PC-9 (cell line): ENCODE results near the gene SIRPA. TPM values are rescaled to one million over a fixed set of nuclear protein-coding genes. Genes with fewer than 3 reads are reported as not detected.

Source experiments
- BruUV-seq: library from RNA; stranded (reverse); fragments of 400-500 nt; replicated peaks from 2 replicates; lab custom pipeline; 2021; lab: Mats Ljungman, UMichigan
- CTCF ChIA-PET: fragments of 300-600 bp; sonication (Branson Sonifier 250); formaldehyde crosslinking; loops from one replicate; lab custom pipeline; 2022; ENCODE audit warnings: antibody characterized with exemption; lab: Charles Lee
- POLR2A ChIA-PET: fragments of 300-600 bp; sonication (Branson Sonifier 250); formaldehyde crosslinking; loops from one replicate; lab custom pipeline; 2022; ENCODE audit warnings: antibody characterized with exemption; ENCODE audit not compliant: unreplicated experiment; lab: Charles Lee
- DNase-seq, 2 experiments: peaks; one replicate each; pipeline versions ENCODE4 v3.0.0 to v3.0.0-alpha.2; 2015 to 2022; ENCODE audit warnings: mixed read lengths in 1 of 2
- H2AFZ ChIP-seq: fragments of 200-600 bp; sonication (generic); 2 replicates; pipeline ENCODE4 v1.8.1; 2017; ENCODE audit warnings: antibody characterized with exemption
- H3F3A ChIP-seq: fragments of 200-600 bp; sonication (generic); 2 replicates; pipeline ENCODE4 v1.8.1; 2017; ENCODE audit warnings: antibody characterized with exemption, mild to moderate bottlenecking, low read depth; ENCODE audit not compliant: insufficient read depth
- H3K27ac ChIP-seq: fragments of 200-600 bp; sonication (generic); 2 replicates; pipeline ENCODE4 v1.6.1; 2016; ENCODE audit warnings: mixed run types
- H3K27me3 ChIP-seq: fragments of 200-600 bp; sonication (generic); 2 replicates; pipeline ENCODE4 v1.6.1; 2016; ENCODE audit warnings: low read depth, mixed run types; ENCODE audit not compliant: insufficient read depth
- H3K36me3 ChIP-seq: fragments of 200-600 bp; sonication (generic); 2 replicates; pipeline ENCODE4 v1.6.1; 2016; ENCODE audit warnings: low read depth, mixed run types
- H3K4me1 ChIP-seq: fragments of 200-600 bp; sonication (generic); replicated peaks from 2 replicates; pipeline ENCODE4 v1.6.1; 2016; ENCODE audit warnings: mixed run types; ENCODE audit not compliant: insufficient read depth
- H3K4me2 ChIP-seq: fragments of 200-600 bp; sonication (generic); 2 replicates; pipeline ENCODE4 v1.6.1; 2017; ENCODE audit warnings: mixed run types
- H3K4me3 ChIP-seq: fragments of 200-600 bp; sonication (generic); 2 replicates; pipeline ENCODE4 v1.6.1; 2016; ENCODE audit warnings: mixed run types
- H3K79me2 ChIP-seq: fragments of 200-600 bp; sonication (generic); 2 replicates; pipeline ENCODE4 v1.6.1; 2017; ENCODE audit warnings: low read depth, mixed run types
- H3K9me2 ChIP-seq: fragments of 200-600 bp; sonication (generic); 2 replicates; pipeline ENCODE4 v1.8.1; 2017; ENCODE audit warnings: mild to moderate bottlenecking; ENCODE audit not compliant: insufficient read depth
- H3K9me3 ChIP-seq: fragments of 200-600 bp; sonication (generic); 2 replicates; pipeline ENCODE4 v1.8.1; 2016; ENCODE audit warnings: low read depth; ENCODE audit not compliant: insufficient read depth
- H4K20me1 ChIP-seq: fragments of 200-600 bp; sonication (generic); 2 replicates; pipeline ENCODE4 v1.8.1; 2017; ENCODE audit not compliant: insufficient read depth
- CTCF ChIP-seq: fragments of 200-600 bp; sonication (generic); conservative IDR thresholded peaks from 2 replicates; pipeline ENCODE4 v1.6.1; 2017; ENCODE audit warnings: mixed run types, antibody characterized with exemption, mild to moderate bottlenecking, moderate library complexity
- EZH2 ChIP-seq: fragments of 200-600 bp; sonication (generic); IDR thresholded peaks from 2 replicates; pipeline ENCODE4 v1.8.0; 2017; ENCODE audit warnings: antibody characterized with exemption, low read depth
- intact Hi-C: fragments of 100-400 bp; cut with micrococcal nuclease; formaldehyde crosslinking; loops from one replicate; pipeline ENCODE4 v1.10.0; 2022; ENCODE audit not compliant: unreplicated experiment
- total RNA-seq: library from RNA; stranded (reverse); gene quantifications from 2 replicates; pipeline ENCODE4 v1.2.3, GENCODE V29; 2021

The SIRPA gene
- total RNA-seq, 1 experiment from 2014 or later, result 18.4 TPM

- no TSS peak for BruUV-seq
- Histone ChIP-seq H3K4me1 (no peaks in the 10 kb centered on the region), H3K4me2 (no peak overlapping the region), H4K20me1 (no peaks in the 10 kb centered on the region), H3K9me2 (no peaks in the 10 kb centered on the region), H3F3A (no peaks in the 10 kb centered on the region), H3K4me3 (no peak overlapping the region), H2AFZ (no peak overlapping the region), H3K27me3 (no peaks in the 10 kb centered on the region), H3K79me2 (no peaks in the 10 kb centered on the region), H3K36me3 (no peaks in the 10 kb centered on the region), H3K27ac (no peak overlapping the region), H3K9me3 (no peaks in the 10 kb centered on the region)
- POLR2A ChIA-PET, result no interaction called here
- no peak for TF ChIP-seq CTCF
- TF ChIP-seq EZH2, result no peak
- intact Hi-C loops, result no loop called here
- CTCF ChIA-PET, result no interaction called here
- no peak for DNase-seq
Observed at GRCh38 chr20:1861347-1861976, 33.7 kb upstream of the SIRPA start.

- no peak overlapping the region for H3K4me3 ChIP-seq
- intact Hi-C loops, result no loop called here
- no peaks in the 10 kb centered on the region for H4K20me1 ChIP-seq
- H3K27ac ChIP-seq, result no peak overlapping the region
- TF ChIP-seq CTCF (no peak), EZH2 (no peak)
- H3K4me2 ChIP-seq, result no peak overlapping the region
- ChIA-PET CTCF (no interaction called here), POLR2A (interaction anchor here (0.6 kb wide), 1 partner anchor 362 kb away, joined by 3 read pairs; no protein-coding TSS in a partner anchor)
- no peaks in the 10 kb centered on the region for H3K79me2 ChIP-seq
- H3K4me1 ChIP-seq, result peaks cover 3% of the 10 kb centered on the region; the same call in 1 of the 2 replicates
- H3K9me3 ChIP-seq, result no peaks in the 10 kb centered on the region
- H2AFZ ChIP-seq, result no peak overlapping the region
- no TSS peak for BruUV-seq
- DNase-seq, result no peak
- H3F3A ChIP-seq, result no peaks in the 10 kb centered on the region
- no peaks in the 10 kb centered on the region for H3K27me3 ChIP-seq
- H3K9me2 ChIP-seq, result no peaks in the 10 kb centered on the region
- H3K36me3 ChIP-seq, result no peaks in the 10 kb centered on the region
Observed at GRCh38 chr20:1861996-1862662, 33.1 kb upstream of the SIRPA start.

GRCh38 chr20:1862663-1863053, 32.5 kb upstream of the SIRPA start:
- H3F3A ChIP-seq, result no peaks in the 10 kb centered on the region
- no peaks in the 10 kb centered on the region for H3K79me2 ChIP-seq
- H3K4me1 ChIP-seq, result peaks cover 5% of the 10 kb centered on the region; the same call in 1 of the 2 replicates
- H3K36me3 ChIP-seq, result no peaks in the 10 kb centered on the region
- no peaks in the 10 kb centered on the region for H3K9me2 ChIP-seq
- no peak overlapping the region for H3K4me2 ChIP-seq
- BruUV-seq, result no TSS peak
- H3K27ac ChIP-seq, result no peak overlapping the region
- intact Hi-C loops, result no loop called here
- CTCF ChIA-PET, result no interaction called here
- no peaks in the 10 kb centered on the region for H4K20me1 ChIP-seq
- no peak overlapping the region for H3K4me3 ChIP-seq
- no peaks in the 10 kb centered on the region for H3K9me3 ChIP-seq
- H3K27me3 ChIP-seq, result no peaks in the 10 kb centered on the region
- TF ChIP-seq EZH2 (no peak), CTCF (no peak)
- DNase-seq, result no peak
- H2AFZ ChIP-seq, result no peak overlapping the region
- POLR2A ChIA-PET, result interaction anchor here (0.6 kb wide), 1 partner anchor 362 kb away, joined by 3 read pairs; no protein-coding TSS in a partner anchor
